GM18511 (cell line): ENCODE results near the gene FOXD4.
"Not testable (repeated sequence)": the region's sequence is repeated elsewhere in the genome, so short reads cannot be mapped to it uniquely, and the experiment has no call there.

Experiments used
- ATAC-seq: cut with Tn5 transposase; IDR thresholded peaks from one replicate; pipeline ENCODE4 v1.9.1; 2021; ENCODE audit warnings: mild to moderate bottlenecking, moderate library complexity; ENCODE audit not compliant: unreplicated experiment

The FOXD4 gene

GRCh38 chr9:117995-118467, at the start of gene FOXD4:
Gene FOXD4 (minus strand): TSS chr9:118417. CDS start chr9:118119, 298 bp downstream.
- ATAC-seq = not testable (repeated sequence)

DNA sequence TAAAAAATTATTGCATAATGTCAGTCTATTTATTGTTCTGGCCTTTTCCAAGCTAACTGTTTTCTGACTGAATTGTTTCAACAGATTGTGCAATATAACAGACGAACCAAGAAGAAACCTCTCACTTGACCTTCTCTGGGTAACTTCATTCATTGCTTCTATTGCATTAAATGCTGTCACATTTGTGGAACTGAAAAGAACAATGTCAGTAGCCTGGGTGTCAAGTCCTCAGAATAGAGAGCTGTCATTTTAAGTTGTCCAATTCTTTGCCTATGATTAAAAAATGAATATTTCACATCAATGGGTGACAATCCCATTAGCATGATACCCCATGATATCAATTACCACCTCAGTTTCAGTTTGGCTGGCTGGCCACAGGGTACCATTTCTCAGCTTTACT, 41.7 kb upstream of the FOXD4 start:
- ATAC-seq = not testable (repeated sequence)

GRCh38 chr9:151173-151572, 33.0 kb upstream of the FOXD4 start:
- not testable (repeated sequence) for ATAC-seq

GRCh38 chr9:139880-140279, 21.7 kb upstream of the FOXD4 start:
- not testable (repeated sequence) for ATAC-seq

GRCh38 chr9:117144-117994, 848 bp downstream of the FOXD4 start:
- not testable (repeated sequence) for ATAC-seq

GRCh38 chr9:116239-117077, 1.8 kb downstream of the FOXD4 start:
- ATAC-seq = not testable (repeated sequence)

DNA sequence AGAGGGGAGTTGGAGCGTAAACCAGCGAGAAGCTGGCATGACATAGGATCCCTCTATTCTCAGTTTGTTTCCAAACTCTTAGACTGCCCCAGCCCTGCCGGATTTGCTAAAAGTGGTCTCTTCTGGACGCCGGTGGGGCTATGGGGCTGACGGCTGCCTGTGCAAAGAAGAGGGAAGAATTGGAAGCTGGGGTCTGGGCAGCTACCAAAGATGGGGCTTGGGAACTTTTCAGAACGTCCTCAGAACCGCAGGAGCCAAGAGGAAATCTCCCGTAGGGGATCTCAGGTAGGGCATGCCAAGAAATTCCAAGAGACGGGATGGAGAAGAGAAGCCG, 3.1 kb downstream of the FOXD4 start:
- ATAC-seq = not testable (repeated sequence)

- peak; percentile 35 for ATAC-seq
These were observed 3.7 kb downstream of the FOXD4 start for GRCh38 chr9:114267-115117.

- ATAC-seq = peak; percentile 72
These were observed 4.5 kb downstream of the FOXD4 start for GRCh38 chr9:113468-114266.

DNA sequence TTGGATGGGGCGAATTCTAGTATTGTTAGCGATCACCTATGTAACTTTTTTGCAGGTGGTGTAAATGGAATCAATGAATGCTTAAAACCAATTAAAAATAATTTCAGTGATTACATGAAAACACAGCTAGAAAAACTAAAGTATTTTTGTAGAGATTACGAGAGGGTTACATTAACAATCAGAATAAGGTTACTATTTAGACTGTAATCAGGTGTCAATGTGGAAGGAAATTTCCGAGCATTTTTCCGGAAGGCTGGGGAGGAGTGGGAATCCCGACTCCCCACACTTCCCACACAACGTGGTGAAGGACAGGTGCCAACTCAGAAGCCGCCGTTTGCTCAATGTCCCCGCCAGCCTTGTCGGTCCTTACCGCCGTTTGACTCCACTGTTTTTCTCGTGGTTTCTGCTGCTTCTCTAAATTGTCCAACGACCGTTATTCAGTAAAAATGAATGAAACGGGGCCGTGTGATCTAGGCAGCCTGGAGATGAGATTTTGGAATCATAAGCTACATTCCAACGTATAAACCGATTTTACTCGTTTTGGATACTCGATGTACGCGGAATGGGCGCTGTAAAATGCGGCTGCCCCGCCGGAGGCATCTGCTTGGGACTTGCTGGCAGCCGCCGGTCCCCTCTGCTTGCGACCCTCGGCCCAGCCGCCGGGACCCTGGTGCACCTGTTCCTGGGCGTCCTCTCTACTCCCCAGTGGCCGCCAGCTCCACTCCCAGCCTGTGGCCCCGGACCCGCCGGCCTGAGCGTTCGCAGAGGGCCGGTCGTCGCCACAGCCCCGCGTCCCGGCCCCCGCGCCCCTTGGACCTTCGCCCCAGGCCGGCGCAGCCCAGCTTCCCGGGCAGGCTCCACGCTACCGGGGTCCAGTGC, 5.4 kb downstream of the FOXD4 start:
- ATAC-seq = not testable (repeated sequence)

GRCh38 chr9:110672-111071, 7.5 kb downstream of the FOXD4 start:
- ATAC-seq = not testable (repeated sequence)

- ATAC-seq = not testable (repeated sequence)
These were observed 8.7 kb downstream of the FOXD4 start for GRCh38 chr9:109540-109939.

- ATAC-seq = not testable (repeated sequence)
These were observed 9.3 kb downstream of the FOXD4 start for GRCh38 chr9:108742-109495.

DNA sequence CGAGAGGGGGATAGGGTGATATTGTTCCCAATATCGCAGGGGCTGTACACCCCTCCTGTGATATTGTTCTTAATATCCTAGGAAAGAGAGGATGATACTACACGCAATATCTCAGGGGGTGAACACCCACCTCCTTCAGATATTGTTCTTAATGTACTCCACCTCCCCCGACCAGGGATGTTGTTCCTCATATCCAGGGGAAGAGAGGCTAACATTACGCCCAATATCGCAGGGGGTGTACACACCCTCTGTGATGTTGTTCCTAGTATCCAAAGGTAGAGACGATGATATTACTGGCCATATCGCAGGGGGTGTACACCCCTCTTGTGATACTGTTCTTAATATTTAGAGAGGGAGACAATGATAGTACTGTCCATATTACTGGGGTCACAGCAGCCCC, 12.2 kb downstream of the FOXD4 start:
- not testable (repeated sequence) for ATAC-seq

DNA sequence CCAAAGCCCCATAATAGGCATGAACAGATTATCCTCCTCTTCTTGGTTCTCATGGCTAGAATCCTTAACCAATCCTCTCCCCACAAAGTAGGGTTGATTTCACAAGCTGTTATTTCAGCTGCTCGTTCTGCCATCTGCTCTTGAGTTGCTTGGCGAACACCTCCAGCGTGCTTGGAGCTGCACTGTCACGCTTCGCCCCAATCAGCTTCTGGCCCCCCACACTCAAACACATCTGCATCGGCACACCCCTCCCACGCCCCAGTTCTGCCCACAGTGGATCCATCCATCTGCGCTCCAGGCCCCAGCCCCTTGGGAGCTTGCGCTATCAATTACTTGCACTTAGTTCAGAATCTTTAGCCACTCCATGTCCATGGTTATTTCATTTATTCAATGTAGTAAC, 17.8 kb downstream of the FOXD4 start:
- not testable (repeated sequence) for ATAC-seq

DNA sequence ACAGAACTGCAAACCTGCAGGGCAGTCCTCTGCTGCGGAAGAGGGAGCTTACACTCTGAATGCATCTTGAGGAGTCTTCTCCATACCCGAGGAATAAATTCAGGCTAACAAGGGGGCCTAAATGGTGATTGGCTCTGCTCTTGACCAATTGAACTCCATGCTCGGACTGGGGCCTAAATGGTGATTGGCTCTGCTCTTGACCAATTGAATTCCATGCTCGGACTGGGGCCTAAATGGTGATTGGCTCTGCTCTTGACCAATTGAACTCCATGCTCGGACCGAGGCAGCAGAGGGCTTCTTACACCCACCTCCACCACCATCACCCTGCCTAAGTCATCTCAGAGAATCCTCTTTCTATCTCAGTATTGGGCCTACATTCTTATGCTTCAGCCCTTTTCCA, 18.4 kb downstream of the FOXD4 start:
- ATAC-seq = not testable (repeated sequence)

GRCh38 chr9:98775-99174, 19.4 kb downstream of the FOXD4 start:
- ATAC-seq = not testable (repeated sequence)

DNA sequence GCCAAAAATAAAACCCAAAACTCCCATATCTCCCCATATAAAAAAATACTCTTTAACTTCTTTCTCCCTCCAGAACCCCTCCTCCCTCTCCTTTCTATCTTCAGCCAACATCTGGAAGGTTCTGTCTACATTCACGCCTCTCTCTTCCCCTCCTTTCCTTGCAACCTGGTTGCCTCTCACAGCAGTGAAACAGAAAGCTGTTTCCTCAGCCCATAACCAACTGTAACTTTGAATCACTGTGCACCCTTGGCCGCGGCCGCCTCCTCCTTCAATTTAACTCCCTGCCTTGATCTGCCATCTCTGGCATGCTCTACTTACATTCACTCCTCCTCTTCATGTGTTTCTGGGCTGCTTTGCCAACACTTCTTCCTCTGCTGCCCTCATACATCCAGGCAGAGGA, 23.2 kb downstream of the FOXD4 start:
- ATAC-seq = not testable (repeated sequence)
